ENCODE results near the gene AKT1S1. TPM values are rescaled to one million over a fixed set of nuclear protein-coding genes. Genes with fewer than 3 reads are reported as not detected.

AKT1S1 gene
- total and polyA plus RNA-seq, 2 of the 13 experiments (the other 11 are each of a cell fraction or from before 2014, with no cell fraction given), result 13.5 to 27.8 TPM

DNA sequence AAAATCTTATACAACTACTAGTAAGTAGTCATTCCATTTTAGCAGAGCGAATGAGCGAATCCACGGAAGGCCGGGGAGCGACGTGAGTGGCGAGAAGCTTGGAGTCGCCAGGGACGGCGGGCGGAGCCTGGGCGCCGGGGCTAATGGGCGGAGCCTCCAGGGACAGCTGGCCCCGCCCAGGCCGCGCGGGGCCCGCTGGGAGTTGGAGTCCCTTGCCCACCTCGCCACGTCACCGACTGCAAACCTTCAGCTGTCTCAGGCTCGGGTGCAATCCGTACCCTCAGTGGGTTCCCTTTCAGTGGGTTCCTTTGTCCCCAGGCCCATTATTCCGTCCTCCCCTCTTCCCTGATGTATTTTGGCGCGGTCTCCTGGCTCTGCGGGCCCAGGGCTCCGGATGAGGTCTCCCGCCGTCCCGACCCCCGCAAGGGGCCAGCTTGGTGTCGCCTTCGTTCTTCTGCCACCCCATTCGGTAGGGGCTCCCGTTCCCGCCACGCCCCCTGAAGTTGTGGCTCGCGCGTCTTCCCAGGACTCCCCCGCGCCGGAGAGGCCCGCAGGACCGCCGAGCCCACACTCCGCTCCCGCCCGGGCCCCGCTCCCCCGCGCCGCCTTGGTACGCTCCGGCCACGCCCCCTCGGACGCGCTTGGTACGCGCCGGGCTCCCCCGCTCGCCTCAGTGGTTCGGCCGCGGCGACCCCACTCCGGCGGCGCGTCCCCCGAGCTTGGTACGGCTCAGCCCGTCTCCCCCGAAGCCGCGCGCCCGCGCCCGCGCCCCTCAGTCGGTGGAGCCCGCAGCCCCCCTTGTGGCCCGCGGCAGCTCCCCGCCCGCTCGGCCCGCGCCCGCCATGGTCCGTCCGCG is 26.4 kb downstream of the AKT1S1 start, which contains the start of gene PTOV1 (continued):
- TF ChIP-seq, protein P1, sequence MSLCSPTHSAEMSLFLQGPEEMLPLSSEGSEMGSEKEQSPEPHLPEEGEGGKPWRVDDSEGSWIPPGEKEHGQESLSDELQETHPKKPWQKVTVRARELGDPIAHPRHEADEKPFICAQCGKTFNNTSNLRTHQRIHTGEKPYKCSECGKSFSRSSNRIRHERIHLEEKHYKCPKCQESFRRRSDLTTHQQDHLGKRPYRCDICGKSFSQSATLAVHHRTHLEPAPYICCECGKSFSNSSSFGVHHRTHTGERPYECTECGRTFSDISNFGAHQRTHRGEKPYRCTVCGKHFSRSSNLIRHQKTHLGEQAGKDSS (CRISPR knock-in tag; IDR thresholded peaks at IDR 0.05; ENCODE audit: borderline replicate concordance, low read depth), result no peak
- TF ChIP-seq, protein P2, sequence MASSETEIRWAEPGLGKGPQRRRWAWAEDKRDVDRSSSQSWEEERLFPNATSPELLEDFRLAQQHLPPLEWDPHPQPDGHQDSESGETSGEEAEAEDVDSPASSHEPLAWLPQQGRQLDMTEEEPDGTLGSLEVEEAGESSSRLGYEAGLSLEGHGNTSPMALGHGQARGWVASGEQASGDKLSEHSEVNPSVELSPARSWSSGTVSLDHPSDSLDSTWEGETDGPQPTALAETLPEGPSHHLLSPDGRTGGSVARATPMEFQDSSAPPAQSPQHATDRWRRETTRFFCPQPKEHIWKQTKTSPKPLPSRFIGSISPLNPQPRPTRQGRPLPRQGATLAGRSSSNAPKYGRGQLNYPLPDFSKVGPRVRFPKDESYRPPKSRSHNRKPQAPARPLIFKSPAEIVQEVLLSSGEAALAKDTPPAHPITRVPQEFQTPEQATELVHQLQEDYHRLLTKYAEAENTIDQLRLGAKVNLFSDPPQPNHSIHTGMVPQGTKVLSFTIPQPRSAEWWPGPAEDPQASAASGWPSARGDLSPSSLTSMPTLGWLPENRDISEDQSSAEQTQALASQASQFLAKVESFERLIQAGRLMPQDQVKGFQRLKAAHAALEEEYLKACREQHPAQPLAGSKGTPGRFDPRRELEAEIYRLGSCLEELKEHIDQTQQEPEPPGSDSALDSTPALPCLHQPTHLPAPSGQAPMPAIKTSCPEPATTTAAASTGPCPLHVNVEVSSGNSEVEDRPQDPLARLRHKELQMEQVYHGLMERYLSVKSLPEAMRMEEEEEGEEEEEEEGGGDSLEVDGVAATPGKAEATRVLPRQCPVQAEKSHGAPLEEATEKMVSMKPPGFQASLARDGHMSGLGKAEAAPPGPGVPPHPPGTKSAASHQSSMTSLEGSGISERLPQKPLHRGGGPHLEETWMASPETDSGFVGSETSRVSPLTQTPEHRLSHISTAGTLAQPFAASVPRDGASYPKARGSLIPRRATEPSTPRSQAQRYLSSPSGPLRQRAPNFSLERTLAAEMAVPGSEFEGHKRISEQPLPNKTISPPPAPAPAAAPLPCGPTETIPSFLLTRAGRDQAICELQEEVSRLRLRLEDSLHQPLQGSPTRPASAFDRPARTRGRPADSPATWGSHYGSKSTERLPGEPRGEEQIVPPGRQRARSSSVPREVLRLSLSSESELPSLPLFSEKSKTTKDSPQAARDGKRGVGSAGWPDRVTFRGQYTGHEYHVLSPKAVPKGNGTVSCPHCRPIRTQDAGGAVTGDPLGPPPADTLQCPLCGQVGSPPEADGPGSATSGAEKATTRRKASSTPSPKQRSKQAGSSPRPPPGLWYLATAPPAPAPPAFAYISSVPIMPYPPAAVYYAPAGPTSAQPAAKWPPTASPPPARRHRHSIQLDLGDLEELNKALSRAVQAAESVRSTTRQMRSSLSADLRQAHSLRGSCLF (CRISPR knock-in tag; IDR thresholded peaks at IDR 0.05; ENCODE audit: borderline replicate concordance), result no peak
- TF ChIP-seq FOXC1 (CRISPR knock-in tag; IDR thresholded peaks at IDR 0.05; ENCODE audit: borderline replicate concordance) (no peak), ZFP41 (CRISPR knock-in tag; IDR thresholded peaks at IDR 0.05; ENCODE audit: borderline replicate concordance) (no peak), ZNF75D (CRISPR knock-in tag; IDR thresholded peaks at IDR 0.05; ENCODE audit: borderline replicate concordance) (no peak), ZNF562 (CRISPR knock-in tag; IDR thresholded peaks at IDR 0.05; ENCODE audit: borderline replicate concordance) (no peak), PHF5A (CRISPR knock-in tag; IDR thresholded peaks at IDR 0.05; ENCODE audit: low read depth, unreplicated experiment) (peak; percentile 24), ZNF724P (CRISPR knock-in tag; IDR thresholded peaks at IDR 0.05; ENCODE audit: borderline replicate concordance) (no peak), ZNF782 (CRISPR knock-in tag; IDR thresholded peaks at IDR 0.05; ENCODE audit: borderline replicate concordance) (no peak; the same call in 1 of the 2 replicates), ZNF570 (CRISPR knock-in tag; IDR thresholded peaks at IDR 0.05; ENCODE audit: borderline replicate concordance) (no peak), RFXAP (CRISPR knock-in tag; IDR thresholded peaks at IDR 0.05; ENCODE audit: borderline replicate concordance) (0 out of 2 replicates have a peak, but pooled peaks have one; percentile 48), NFKB2 (CRISPR knock-in tag; IDR thresholded peaks at IDR 0.05; ENCODE audit: borderline replicate concordance) (peak; percentile 52; the same call in 1 of the 2 replicates), NAIF1 (CRISPR knock-in tag; IDR thresholded peaks at IDR 0.05; ENCODE audit: borderline replicate concordance) (no peak)
- TF ChIP-seq, protein P3, sequence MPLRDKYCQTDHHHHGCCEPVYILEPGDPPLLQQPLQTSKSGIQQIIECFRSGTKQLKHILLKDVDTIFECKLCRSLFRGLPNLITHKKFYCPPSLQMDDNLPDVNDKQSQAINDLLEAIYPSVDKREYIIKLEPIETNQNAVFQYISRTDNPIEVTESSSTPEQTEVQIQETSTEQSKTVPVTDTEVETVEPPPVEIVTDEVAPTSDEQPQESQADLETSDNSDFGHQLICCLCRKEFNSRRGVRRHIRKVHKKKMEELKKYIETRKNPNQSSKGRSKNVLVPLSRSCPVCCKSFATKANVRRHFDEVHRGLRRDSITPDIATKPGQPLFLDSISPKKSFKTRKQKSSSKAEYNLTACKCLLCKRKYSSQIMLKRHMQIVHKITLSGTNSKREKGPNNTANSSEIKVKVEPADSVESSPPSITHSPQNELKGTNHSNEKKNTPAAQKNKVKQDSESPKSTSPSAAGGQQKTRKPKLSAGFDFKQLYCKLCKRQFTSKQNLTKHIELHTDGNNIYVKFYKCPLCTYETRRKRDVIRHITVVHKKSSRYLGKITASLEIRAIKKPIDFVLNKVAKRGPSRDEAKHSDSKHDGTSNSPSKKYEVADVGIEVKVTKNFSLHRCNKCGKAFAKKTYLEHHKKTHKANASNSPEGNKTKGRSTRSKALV (CRISPR knock-in tag; IDR thresholded peaks at IDR 0.05), result 0 out of 2 replicates have a peak, but pooled peaks have one; percentile 48
